ENCODE measurements around the gene PTGER3. TPM values are rescaled to one million over a fixed set of nuclear protein-coding genes. Genes with fewer than 3 reads are reported as not detected.

The PTGER3 gene
- total RNA-seq: under 0.01 and 0.32 TPM in 2 replicates

DNA sequence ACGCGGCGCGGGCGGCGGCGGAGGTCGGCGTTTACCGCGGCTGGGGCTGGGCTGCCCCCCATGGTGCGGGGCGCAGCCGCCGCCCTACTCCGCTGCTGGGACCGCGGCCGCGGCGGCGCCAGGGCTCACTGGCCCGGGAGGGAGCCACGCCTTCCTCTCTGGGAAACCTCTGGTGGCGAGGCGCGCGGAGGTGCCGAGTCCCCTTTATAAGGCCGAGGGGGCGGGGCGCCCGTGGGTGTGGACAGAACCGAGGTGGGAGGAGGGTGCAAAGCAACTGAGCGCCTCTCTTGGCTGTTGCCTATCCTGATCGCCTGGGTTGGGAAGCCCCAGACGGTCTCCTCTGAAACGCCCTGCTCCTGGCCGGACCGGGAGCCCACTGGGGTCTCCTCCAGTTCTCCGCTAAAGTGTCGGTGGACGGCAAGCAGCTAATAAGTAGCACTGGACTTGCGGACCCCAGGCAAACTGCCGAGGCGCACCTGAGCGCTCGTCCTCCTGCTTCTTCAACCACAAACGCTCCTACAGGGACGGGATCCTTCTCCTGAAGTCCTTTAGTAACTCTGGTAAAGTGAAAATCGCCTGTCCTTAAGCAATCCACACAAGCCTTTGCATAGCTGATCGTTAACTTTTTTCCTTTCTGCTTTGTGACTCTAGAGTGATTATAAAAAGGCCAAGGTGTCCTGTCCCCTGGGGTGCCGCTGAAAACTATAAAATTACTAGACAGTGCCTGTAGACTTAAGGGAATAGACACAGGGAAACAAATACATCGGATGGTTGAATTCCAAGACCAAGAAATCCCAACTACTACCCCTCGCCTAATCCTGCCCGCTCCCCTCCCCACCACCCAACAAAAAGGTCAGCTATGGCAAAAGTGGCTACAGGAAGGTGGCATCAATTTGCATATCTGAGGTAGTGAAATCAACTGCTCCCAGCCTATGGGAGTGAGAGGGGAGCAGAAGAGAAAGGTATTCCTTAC lies at the start of gene PTGER3:
PTGER3 (minus strand) TSS at position 182 of the 973 bp plus-strand sequence. CDS start 239 bp downstream, outside the sequence.

DNA sequence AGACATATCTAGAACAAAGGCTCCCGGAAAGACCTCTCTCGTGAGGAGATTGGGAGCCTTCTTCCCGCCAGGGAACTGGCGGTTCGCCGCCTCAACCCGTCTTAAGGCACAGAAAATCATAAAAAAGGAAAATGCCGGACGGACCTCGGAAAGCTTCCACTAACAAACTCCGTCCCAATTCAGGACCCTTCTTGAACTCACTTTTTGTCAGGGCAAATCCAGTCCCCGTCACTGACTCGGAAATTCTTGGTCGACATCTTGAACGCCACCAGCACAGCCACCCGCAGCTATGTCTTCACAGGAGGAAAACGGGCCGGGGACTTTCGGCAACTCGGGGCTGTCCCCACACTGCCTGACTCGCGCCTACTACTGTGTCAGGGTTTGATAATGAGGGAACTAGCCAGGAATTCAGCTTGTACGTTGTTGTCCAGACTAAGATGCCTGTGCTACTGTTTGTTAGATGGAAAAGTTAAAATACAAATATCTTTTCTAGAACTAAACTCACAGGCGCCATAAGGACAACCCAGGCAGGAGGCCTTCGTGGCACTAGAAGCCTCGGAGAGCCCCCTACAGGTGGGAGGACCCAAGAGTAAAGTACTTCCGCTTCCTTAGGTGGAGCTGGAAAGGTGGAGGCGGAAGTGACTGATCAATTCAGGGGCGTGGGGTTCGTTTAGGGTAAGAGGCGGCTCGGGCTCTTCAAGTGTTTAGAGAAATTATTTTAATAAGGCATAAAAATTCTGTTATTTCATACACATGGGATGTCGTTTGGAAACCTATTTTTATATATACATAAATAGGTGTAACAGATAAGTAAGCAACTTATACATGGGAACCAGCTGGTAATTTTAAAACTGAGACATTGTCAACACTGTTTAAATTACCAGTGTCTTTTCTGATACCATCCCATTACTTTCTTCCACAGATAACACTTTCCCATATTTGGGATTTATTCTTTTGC lies 33.4 kb upstream of the PTGER3 start, which contains the start of gene ZRANB2:
ZRANB2 (minus strand) TSS at position 297 of the 958 bp plus-strand sequence; CDS start at position 257, 40 bp downstream.

Other genes starting within 250 kb of the PTGER3 start
- gene ZRANB2, start 33.2 kb upstream of the PTGER3 start, total RNA-seq: 32.6 and 51.4 TPM in 2 replicates